HuH-7 (cell line): ENCODE results near the gene CD52.
A peak's percentile ranks its signal among the peaks of the same experiment; 100 is the strongest.
"Not testable (repeated sequence)": the region's sequence is repeated elsewhere in the genome, so short reads cannot be mapped to it uniquely, and the experiment has no call there.

ENCODE experiments used
- DNase-seq: peaks from one replicate; pipeline ENCODE4 v3.0.0; 2011; ENCODE audit warnings: low spot score

Gene CD52

DNA sequence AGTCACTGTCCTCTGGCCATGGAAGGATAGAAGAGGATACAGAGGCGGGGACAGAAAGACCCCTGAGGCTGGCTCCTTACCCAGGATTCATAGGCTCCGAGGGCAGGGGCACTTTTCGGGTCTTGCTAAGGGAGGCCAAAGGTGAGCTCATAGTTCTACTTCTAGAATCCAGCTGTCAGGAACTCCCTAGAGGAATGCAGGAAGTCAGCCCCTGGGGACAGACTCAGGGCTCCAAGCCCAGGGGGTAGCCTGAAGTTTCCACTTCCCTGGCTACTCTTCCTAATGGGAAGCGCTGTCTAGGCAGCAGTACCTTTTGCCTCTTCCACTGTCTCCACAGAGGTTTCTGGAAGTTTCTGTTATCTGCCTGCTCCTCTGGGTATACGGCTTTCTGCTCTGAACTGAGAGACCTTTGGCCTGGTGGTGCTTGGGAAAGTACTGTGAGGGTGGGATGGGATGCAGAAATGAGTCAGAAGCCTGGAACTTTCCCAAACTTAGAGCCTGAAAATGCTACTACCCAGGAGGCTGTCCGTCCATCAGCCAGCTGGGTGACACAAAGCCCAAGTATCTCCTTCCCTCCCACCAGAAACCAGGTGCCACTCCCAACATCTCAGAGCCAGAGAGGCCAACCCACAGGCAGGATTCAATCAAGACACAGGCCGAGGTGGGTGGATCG is 14.9 kb upstream of the CD52 start:
- DNase-seq: no peak

DNA sequence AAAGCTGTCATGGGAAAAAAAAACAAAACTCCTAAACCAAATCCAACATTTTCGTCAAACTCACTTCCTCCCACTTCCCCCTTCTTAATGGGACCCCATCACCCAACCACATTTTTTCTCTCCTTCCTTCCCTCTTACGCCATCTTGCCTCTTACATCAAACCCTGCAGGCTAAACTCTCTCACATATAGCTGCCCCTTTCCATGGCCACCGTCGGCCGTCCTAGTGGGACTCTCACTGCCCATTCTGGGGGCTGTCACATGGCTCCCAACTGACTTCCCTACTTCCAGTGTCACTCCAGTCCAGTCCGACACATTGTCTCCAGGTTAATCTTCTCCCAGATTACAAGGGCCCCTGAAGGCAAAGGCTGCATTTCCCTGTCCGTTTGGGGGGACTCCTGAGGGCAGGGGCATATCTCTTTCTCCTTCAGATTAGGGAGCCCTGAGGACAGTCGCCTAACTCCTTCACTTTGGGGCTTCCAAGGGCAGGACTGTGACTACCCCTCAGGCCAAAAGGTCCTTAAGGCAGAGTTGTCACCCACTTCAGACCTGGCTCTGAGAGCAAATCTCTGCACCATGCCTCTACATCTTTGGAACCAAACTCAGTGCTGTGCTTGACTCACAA is 12.0 kb upstream of the CD52 start:
- no peak for DNase-seq

DNA sequence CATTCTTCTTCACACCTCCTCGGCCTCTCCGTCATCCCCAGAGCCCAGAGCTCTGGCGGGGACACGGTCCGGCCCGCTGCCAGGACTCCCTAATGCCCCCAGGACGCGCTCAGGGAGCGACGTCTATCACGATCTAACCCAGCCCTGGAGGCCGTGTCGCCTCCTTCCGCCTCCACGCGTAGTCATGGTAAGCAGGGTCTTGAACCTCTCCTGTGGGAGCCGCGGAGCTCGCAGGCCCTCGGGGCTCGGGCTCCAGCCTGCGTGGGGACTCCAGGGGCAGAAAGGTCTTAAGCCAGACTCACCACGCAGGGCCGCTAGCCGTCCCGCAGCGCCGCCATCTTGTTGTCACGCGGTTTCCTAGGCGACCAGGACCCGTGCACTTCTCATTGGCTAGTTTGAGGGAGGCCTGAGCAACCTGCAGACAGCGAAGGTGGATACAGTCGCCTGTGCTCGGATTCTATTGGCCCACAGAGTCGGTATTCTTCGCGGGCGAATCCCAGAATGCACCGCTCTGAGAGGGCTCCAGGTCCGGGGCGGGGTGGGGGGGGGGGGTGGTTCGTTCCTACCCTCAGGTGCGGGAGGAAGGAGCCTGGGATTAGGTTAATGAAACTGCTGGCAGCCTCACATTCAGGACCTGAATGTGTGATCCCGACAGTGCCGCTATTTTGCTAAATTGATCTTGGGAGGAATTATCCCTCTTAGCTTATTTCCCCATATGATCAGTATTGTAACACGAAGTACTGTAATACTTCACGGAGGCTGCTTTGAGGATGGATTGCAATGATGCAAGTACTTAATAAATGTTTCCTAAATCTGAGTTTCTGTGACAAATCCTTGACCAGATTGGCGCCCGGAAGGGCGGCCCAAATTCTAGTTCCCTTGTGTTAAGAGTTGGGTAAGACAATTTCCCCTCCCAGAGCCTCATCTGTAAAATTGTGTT is 11.2 kb upstream of the CD52 start, which contains the start of gene UBXN11:
Gene UBXN11 (minus strand): TSS at position 347 of the 940 bp plus-strand sequence. CDS start 3,753 bp downstream, outside the sequence.
- DNase-seq: peak; percentile 97

DNA sequence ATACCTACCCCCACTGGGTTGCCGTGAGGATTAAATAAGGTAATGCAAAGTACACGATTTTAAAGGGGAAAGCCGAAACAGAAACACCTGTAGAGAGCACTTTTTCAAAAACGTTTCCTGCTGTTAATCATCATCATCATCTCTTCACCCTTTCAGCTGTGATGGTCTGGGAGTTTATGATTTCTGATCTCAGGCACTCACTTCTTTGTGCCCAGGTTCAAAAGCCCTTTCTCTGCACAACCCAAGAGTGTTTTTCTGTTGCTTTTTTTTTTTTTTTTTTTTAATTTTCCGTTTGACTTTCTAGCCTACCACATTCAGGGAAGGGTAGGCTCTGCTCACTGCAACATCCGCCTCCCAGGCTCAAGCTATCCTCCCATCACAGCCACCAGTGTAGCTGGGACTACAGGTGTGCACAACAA is 10.4 kb upstream of the CD52 start:
- DNase-seq: no peak

DNA sequence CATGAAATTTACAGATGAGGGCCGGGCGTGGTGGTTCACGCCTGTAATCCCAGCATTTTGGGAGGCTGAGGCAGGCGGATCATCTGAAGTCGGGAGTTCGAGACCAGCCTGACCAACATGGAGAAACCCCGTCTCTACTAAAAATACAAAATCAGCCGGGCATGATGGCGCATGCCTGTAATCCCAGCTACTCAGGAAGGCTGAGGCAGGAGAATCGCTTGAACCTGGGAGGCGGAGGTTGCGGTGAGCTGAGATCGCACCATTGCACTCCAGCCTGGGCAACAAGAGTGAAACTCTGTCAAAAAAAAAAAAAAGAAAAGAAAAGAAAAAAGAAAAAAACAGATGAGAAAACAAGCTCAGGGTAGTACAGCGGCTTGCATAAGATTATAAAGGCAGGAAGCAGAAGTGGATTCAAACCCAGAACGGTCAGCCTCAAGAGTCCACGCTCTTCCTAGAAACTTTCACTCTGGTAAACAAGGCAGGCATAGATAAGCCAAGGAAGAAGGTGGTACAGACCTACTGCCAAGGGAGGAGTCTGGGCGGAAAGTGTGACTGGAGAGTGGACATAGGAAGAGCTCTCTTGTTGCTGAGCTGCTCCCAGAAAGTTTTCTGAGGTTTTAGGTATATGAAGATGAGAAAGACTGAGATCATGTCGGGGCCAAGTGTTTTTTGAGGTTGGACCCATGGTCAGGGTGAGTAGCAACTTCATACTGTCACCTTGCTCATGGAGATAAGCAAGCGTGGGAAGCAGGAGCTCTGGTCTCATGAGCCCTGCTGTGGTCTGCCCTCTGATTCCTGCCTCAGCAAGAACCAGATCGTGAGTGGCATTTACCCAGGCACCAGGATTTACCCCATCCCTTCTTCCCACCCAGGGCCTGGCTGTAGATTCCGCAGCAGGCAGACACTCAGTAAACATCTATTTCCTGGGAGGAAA is 9.5 kb upstream of the CD52 start:
- DNase-seq: not testable (repeated sequence)

DNA sequence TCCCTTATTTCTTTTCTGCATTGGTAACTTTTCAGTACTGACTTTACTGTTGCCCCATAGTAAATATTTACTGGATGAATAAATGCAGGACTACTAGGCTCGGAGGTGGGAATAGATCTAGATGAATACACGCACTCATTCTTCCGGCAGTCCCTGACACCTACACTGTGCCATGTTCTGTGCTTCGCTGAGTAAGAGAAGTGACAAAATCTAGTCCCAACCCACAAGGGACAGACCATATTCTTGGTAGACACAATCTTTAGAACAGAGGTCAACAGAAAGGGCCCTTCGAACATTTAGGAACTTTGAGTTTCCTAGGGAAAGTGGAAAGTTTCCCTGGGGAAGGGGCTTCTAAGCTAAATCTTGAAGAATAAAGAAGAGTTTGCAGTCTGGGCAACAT is 3.3 kb upstream of the CD52 start:
- no peak for DNase-seq

DNA sequence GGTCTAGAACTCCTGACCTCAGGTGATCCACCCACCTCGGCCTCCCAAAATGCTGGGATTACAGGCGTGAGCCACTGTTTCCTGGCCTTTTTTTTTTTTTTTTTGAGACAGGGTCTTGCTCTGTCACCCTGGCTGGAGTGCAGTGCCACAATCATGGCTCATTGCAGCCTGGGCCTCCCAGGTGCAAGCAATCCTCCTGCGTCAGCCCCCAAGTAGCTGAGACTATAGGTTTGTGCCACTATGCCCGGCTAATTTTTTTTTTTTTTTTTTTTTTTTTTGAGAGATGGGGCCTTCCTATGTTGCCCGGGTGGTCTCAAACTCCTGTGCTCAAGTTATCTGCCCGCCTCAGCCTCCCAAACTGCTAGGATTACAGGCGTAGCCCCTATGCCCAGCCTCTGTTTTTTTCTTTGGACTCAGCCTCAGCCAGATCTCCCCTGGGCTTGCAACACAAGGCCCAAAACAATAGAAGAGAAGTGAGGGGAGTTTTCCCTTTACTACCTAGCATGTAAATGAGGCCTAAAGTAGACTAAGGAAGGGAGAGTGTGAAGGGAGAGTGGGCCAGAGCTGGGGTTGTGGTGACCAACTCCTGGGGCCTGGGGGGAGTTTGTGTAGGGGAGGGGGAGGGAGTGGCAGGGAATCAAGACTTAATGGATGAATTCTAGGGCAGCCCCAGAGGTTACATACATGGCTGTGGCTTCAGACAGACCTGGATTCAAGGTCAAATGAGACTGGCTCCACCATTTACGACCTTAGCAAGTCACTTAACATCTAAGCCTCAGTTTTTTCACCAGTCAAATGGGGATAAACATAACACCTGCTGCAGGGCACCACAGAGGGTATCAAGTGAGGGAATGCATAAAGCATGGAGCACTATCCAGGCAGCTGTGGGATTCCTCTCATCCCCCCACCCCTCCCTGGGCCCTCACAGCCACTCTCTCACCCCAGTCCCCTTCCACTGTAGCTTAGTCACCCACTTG is 1.6 kb upstream of the CD52 start:
- DNase-seq: no peak

DNA sequence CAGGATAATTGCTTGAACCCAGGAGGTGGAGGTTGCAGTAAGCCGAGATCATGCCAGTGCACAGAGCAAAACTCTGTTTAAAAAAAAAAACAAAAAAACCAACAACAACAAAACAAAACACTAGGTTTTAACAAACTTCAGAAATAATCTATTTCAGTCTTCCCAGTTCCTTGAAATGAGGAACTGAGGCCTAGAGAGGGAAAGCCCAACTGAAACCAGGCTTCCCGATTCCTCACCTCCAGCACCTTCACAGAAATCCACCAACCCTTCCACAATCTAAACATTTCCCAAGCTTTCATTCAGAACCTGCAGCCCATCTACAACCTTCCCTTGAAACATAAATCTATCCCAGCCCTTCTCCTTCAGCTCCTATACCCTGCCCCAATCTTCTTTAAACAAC is 612 bp upstream of the CD52 start:
- DNase-seq: no peak

DNA sequence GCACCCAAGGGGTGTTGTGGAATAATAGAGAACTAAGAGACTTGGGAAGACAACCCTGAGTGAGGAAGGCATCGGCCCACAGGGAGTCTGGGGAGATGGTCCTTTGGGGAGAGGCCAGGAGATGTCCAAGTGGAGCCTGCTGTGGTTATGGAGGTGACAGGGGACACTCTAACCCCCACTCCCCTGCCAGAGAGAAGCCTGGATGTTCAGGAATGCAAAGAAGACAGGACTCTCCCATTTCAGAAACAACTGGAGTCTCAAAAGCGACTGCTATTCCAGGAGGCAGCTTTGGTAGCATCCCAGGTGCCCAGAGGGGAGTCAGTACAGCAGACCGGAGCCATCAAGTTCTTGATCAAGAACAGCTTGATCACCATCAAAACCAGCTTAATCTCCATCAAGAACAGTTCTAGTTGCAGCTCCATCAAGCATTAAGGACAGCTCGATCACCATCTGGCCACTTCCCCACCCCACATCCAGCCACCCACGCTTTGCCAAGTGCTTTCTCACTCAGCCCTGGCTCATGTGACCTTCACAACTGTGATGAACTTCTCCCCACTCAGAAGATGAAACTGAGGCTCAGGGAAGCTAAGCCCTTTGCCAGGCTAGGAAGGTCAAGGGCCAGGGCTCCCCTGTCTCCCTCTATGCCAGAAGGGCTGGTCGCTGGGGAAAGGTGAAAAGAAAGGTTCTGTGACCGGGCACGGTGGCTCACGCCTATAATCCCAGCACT is 743 bp downstream of the CD52 start:
- DNase-seq: no peak

DNA sequence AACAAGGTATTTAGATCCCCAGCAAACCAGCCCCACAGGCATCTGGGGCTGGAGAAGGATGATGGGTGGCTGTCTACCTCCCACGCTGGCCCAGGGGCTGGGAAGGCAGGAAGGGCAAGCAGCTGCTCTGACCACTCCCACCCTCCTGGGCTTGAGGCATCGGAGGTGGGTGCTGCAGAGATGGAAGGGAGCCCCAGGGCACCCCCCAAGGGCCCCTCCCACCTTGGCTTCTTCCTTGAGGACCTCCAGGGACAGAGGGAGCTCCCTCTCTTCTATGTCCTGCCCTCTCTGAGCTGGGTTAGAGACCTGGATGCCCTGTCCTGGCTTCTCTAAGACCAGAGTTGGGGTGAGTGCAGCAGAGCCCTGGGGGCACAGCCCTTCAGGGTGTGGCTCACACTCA is 3.1 kb downstream of the CD52 start:
- DNase-seq: no peak

DNA sequence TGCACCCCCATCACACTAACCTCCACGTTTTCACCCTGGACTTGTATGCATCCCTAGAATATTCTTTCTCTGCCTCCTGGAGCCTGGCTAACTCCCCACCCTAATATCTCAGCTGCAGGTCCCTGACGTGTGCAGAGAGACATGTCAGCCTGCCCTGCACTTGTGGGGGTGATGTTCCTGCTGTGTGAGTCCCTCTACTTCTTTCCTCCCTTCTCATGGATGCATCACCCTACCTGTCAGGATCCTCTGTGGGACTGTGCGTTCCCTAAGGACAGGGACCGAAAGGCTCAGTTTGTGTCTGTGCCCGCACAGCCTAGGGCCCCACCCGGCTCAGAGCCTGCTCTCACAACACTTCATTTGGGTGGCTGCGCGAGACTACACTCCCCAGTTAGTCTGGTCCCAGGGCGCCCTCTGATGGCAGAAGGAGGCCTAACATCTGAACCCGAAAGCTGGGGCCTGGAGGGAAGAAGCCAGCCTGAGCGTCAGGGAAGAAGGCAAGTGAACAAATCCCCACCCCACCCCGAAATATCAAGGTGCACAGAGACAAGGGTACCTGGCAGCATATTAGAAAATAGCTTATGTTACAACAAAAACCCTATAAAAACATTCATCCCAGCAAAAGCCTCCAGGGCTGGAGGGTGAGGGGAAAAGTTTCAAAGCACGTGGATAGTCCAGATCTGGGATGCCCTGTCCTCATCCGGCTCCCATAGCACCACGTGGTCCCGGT is 3.7 kb downstream of the CD52 start:
- DNase-seq: peak; percentile 81

DNA sequence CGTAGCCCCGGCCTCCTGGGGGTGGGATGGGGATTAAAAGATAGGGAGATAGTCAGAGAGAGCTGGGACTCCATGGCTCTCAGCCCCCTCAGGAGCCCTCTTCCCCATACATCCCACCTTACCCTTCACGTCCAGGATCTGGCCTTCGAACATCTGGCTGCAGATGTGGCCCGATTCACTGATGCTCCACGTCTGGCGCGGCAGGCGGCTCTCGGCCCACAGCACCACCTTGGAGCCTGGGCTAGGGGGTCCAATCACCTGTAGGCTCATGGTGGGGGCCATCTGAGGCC is 4.2 kb downstream of the CD52 start:
- DNase-seq: no peak

DNA sequence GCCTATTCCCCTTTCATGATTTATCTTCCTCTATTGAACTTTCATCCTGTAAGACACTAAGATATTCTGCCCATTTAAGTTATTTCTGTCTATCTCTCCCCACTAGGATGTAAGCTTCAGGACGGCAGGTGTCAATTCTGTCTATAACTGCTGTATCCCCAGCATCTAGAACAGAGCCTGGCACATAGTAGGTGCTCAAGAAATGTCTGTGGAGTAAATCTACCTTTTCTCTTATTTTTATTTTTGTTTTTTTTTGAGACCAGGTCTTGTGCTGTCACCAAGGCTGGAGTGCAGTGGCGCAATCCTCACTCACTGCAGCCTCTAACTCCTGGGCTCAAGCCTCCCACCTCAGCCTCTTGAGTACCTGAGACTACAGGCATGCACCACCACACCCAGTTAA is 5.6 kb downstream of the CD52 start:
- no peak for DNase-seq

DNA sequence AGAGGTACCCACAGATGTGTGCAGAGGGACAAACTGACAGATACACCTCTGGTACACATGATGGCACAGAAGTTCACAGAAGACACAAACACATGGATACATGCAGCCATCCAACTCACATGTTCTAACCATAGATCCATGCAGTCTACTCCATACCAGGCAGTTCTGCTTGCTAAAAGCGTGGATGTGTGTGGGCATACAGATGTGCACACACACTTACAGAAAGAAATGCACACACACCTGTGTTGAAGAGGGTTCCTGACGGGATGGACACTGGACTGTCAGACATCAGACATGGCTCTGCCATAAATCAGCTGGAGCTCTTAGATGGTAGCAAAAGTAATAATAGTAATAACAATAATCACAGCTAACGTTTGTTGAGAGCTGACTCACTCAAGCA is 6.8 kb downstream of the CD52 start:
- no peak for DNase-seq

DNA sequence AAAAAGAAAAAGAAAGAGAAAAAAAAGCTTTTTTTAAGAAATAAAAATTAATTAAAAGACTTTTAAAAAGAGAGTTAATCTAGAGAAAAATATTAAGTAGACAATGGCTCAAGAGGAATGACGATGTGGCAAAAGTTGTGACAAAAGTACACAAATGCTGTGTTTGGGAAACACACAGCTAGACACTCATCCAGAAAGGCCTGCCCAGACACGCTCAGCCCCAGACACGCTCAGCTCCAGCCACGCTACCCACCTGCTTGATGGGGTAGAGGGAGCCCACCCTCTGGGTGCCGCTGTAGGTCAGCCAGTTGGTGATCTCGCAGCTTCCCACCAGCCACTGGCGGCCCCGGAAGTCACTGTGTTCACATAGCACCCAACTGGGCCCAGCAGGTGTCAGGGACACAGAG is 10.2 kb downstream of the CD52 start:
- DNase-seq: no peak

DNA sequence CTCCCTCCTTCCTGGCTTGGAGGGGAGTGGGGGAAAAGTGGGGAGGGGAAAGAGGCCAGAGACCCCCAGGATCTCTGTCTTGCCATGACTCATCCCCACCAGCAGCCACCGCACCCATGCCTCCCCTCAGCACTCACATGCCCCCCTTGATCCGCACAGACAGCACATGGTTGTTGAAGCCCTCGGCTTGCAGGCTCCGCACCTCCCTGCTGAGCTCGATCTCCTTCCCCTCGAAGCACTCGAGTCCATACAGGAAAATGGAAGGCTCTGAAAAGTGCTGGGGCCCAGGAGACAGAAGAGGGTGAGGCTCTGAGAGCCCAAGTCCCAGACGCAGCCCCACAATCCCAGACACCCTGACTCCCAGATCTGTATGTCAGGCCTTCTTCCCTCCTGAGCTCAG is 10.8 kb downstream of the CD52 start:
- DNase-seq: no peak

DNA sequence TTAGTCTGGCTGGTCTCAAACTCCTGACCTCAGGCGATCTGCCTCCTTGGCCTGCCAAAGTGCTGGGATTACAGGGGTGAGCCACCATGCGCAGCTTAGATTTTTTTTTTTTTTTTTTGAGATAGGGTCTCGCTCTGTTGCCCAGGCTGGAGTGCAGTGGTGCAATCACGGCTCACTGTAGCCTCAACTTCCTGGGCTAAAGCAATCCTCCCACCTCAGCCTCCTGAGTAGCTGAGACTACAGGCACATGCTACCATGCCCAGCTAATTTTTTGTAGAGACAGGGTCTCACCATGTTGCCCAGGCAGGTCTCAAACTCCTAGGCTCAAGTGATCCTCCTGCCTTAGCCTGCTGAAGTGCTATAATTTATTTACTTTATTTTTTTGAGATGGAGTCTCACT is 11.6 kb downstream of the CD52 start:
- not testable (repeated sequence) for DNase-seq

DNA sequence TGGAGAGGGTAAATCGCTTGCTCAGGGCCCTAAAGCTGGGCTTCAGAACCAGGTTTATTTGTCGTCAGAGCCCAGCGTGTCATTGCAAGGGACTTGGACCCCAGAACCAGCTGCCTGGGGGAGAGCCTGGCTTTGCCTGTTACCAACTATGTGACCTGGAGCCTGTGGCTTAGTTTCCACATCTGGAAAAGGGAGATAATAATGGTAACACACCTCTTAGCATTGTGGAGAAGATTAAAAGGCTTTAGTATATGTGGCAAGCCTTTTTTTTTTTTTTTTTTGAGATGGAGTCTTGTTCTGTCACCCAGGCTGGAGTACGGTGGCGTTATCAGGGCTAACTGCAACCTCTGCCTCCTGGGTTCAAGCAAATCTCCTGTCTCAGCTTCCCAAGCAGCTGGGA is 12.5 kb downstream of the CD52 start:
- no peak for DNase-seq

DNA sequence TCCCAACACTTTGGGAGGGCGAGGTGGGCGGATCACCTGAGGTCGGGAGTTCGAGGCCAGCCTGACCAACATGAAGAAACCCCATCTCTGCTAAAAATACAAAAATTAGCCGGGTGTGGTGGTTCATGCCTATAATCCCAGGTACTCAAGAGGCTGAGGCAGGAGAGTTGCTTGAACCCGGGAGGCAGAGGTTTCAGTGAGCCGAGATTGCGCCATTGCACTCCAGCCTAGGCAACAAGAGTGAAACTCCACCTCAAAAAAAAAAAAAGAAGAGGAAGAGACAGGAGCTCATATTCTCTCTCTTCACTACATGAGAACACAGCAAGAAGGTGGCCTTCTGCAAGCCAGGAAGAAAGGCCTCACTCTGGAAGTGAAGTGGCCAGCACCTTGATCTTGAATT is 15.6 kb downstream of the CD52 start:
- not testable (repeated sequence) for DNase-seq
